Erythroblast (primary cell): ENCODE measurements around the gene KIF1A.
A peak's percentile ranks its signal among the peaks of the same experiment; 100 is the strongest.

Experiments
- DNase-seq, 2 experiments: peaks; one replicate each; lab custom pipeline; 2025; lab: John Stamatoyannopoulos, UW
- GATA1 ChIP-seq: IDR thresholded peaks from 2 replicates; pipeline ENCODE4 v1.6.1; 2011; ENCODE audit warnings: low read depth, mild to moderate bottlenecking, control low read depth, low read length, moderate library complexity
- POLR2A ChIP-seq: IDR thresholded peaks from 2 replicates; pipeline ENCODE4 v1.6.1; 2011; ENCODE audit warnings: mild to moderate bottlenecking, low read length

The KIF1A gene

DNA sequence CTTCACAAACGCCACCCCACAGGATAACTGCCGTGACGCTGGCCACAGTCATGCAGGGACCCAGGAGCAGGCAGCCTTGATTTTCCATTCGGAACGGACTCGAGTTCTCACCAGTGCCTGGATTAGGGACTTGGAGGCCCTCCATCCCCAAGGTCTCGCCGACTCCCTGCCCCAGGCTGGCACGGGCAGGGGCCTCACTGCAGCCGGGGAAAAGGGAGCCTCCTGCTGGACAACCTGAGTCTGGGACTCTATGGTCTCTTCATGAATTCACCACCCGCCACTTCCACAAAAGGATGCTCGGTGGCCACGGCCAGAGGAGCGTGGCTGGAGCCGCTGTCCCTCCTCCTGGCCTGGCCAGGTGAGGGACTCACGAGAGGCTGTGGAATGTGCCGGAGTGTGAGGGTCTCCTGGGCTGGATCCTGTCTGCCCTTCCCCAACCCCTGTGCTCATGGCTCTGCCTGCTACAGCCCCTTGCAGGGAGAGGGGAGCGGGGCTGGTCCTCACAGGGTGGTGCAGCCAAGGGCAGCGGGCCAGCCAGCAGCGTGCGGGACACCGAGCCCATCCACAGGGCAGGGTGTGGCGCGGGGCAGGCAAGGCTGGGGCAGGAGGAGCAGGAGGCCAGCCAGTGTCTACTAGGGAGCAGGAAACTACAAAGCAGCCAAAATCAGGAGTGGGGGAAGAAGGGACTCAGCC is 86.1 kb downstream of the KIF1A start:
- TF ChIP-seq GATA1: no peak
- TF ChIP-seq POLR2A: no peak

DNA sequence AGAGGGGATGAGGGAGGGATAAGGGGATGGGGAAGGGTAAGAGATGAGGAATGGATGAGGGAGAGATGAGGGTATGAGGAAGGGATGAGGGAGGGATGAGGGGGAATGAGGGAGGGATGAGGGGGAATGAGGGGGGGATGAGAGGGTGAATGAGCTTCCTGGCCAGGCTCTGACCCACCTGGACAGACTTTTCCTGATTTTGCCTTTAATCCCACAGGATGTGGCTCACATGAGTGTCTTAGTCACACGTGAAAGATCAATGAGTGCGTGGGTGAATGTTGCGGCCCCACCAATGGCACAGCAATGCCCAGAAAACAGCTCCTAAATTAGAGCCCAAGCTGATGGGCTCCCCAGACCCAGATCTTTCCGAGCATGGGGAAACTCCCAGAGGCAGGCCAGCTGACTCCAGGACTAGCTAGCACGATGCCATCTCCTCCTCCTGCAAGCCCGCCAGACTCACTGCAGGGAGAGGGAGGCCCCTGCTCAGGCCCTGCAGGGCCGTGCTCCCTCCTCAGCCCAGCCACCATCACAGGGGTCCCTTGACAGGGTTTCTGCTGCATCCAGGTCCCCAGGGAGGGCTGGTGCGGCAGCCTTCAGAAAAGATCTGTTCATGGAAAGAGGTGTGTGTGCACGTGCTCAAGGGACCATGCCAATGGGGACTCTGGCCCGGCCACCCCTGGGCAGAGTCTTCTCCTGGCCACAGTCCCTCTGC is 87.0 kb downstream of the KIF1A start:
- no peak for TF ChIP-seq POLR2A
- DNase-seq: no peak

More for the DNA sequence above, 86.1 kb downstream of the KIF1A start:
- DNase-seq: peak; percentile 15 to 17

DNA sequence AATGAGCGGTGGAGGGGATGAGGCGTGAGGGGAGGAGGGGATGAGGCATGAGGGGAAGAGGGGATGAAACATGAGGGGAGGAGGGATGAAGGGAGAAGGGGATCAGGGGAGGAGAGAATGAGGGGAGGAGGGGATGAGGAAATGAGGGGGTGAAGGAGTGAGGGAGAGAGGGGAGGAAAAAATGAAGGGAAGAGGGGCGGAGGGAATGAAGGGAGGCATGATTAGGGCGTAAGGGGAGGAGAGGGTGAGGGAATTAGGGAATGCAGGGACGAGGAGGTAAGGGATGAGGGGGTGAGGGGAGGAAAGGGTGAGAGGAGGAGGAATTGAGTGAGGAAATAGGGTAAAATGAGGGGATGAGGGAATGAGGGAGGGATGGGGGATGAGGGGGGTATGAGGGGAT is 87.8 kb downstream of the KIF1A start:
- TF ChIP-seq GATA1 (no peak), POLR2A (no peak)
- DNase-seq: no peak

DNA sequence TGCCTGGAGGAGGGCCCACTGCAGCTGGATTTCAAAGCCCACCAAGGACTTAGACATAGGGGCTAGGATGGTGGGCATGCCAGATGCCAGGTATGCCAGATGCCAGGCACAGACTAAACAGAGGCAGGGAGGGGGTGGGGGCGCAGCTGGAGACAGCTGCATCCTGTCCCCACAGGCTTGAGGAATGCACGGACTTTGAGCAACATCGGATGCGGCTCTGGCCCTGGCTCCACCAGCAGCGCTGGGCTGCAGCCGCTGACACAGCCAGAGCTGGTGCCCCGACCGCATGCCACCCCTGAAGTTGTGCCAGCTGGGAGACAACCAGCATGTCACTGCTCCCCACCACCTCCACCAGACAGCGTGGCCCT is 88.9 kb downstream of the KIF1A start:
- no peak for TF ChIP-seq GATA1
- DNase-seq: no peak

- no peak for DNase-seq
These were observed 89.4 kb downstream of the KIF1A start for GRCh38 chr2:240730501-240731177.

GRCh38 chr2:240728827-240729226 is 91.2 kb downstream of the KIF1A start:
- no peak for TF ChIP-seq GATA1
- TF ChIP-seq POLR2A: no peak
- no peak for DNase-seq

More at GRCh38 chr2:240730501-240731177, 89.4 kb downstream of the KIF1A start:
- TF ChIP-seq POLR2A (no peak), GATA1 (no peak)

DNA sequence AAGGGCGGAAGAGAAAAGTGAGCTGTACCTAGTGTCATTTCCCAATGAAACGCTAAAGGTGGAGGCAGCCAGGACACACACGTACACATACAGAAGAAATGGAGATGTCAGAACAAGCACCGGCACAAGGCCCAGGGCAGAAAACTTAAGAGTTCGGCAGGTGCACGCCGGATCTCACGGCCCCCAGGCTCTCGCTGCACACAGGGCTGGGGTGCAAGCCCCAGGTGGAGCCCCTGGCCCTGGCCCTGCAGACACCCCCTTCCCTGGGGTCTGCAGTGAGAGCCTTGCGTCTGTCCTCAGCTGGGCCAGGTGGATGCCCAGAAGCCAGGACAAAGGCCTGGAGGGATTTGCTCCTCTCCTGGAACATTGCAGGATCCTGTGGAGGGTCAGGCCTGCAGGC is 91.7 kb downstream of the KIF1A start:
- TF ChIP-seq POLR2A (no peak), GATA1 (no peak)
- no peak for DNase-seq

GRCh38 chr2:240727913-240728312 is 92.1 kb downstream of the KIF1A start:
- TF ChIP-seq GATA1 (no peak), POLR2A (no peak)
- DNase-seq: no peak

DNA sequence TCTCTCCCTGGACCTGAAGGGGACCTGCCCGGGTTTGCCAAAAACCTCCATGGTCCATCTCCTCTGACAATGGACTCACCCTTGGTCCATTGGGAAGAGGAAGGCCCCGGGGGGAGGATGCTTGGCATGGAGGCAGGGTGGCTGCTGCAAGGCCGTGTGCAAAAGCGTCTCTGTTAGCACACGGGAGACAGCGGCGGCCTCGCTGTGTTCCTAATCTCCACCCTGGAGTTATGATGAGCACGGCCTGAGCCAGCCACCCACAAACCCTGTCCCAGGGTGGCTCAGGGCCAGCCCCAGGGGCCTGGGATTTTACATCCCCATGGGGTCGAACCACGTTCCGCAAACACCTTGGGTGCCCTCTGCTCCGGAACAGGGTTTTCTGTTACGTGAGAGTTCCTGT is 92.6 kb downstream of the KIF1A start:
- DNase-seq: no peak
- TF ChIP-seq POLR2A (no peak), GATA1 (no peak)

DNA sequence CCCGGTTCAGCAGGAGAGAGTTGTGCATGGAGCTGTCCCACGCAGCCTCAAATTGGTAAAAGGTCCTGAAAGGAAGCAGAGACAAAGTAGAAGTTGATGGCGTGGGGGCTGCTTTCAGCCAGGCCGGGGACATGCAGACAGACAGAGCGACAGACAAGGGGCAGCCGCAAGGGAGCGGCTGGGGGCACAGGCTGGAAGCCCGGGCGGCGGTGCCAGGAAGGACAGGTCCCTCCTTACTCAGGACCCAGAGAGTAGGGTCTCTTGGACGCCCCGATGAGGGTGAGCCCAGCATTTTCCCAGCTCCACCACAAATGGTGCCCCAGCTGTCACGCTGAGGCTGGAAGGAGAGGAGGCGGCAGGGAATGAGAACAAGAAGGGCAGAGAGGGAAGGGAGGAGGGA is 93.1 kb downstream of the KIF1A start:
- DNase-seq: no peak
- TF ChIP-seq GATA1 (no peak), POLR2A (no peak)

DNA sequence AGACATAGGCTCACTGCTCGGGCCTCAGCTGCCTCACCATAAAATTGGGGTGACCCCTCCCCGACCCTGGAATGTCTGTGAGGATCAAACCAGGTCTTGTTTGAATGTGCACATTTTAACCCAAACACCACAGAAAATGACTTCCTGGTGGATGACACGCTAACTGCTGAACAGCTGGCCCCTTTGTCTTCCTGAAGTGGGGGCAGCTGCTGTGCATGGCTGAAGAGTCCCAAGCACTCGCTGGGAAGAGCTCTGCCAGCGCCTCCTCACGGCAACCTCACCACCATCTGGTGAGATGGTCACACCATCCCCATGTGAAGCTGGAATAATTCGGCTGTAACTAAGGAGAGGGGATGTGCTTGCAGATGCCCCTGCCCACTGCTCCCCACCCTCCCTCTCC is 94.3 kb downstream of the KIF1A start:
- no peak for DNase-seq
- TF ChIP-seq POLR2A (no peak), GATA1 (no peak)

- TF ChIP-seq POLR2A: no peak
- no peak for TF ChIP-seq GATA1
- no peak for DNase-seq
These were observed 94.8 kb downstream of the KIF1A start for GRCh38 chr2:240725266-240725665.

DNA sequence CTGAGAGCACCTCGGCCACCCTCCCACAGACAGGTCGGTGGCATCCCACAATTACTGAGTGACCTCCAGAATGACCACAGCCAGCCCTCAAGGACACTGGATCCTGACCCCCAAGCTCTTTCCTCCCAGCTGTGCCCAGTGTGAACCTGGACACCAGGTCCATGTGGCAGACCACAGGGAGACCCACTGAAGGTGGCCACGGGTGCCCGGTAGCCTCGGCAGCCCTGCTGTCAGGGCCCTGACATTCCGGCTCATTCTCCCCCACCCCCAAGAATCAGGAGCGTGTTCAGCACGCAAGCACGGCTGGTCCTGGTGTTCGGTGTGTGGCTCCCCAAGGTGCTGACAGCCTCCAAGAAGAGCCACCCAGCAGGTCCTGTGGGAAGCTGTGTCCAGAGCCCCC is 95.6 kb downstream of the KIF1A start:
- no peak for DNase-seq
- TF ChIP-seq GATA1 (no peak), POLR2A (no peak)

DNA sequence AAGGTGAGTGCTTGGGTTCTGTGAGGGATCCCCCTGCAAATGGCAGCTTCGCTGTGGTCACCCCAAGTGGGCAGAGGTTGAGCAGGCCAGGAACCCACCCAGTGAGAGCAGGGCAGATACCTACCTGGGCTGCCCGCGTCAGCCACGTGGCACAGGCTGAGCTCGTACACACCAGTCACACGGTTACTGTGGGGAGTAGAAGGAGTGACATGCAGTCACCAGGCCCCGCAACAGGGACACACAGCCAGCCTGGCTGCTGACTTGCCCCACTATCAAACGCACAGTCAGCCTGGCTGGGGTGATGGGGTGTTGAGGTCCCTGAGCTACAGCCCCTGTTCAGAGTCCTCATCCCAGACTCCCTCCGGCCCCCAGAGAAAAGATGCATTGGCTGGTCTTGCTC is 96.2 kb downstream of the KIF1A start:
- TF ChIP-seq POLR2A (no peak), GATA1 (no peak)
- DNase-seq: no peak
